Measurements from ENCODE around the gene SF3B2. TPM values are rescaled to one million over a fixed set of nuclear protein-coding genes. Genes with fewer than 3 reads are reported as not detected.

The SF3B2 gene
- total and polyA plus RNA-seq, 9 of the 15 experiments (the other 6 are each of a cell fraction or from before 2014, with no cell fraction given): 58.3 to 248 (median 157) TPM

- peak overlapping the region; percentile 53 to 80 for H3K9ac ChIP-seq (ENCODE audit: insufficient read depth in 1 of 2, low read depth in 2 of 2, low read length in 2 of 2)
- H3K4me3 ChIP-seq: peak overlapping the region; percentile 26; the same call in 1 of the 2 replicates
- H2AFZ ChIP-seq (ENCODE audit: low read depth, low read length): peak overlapping the region; percentile 97
- DNase-seq (ENCODE audit: extremely low read depth in 1 of 4, low spot score in 3 of 4): peak; percentile 87 to 90 (median 90)
- WGBS (ENCODE audit: insufficient coverage, low coverage, missing lambda C conversion rate): 7% methylated on average over 30 of the region's 46 CpGs
- ATAC-seq: peak; percentile 94
- in situ Hi-C loops (cut with MboI): no loop called here
- H3K27me3 ChIP-seq (ENCODE audit: control insufficient read depth in 2 of 2, insufficient read depth in 2 of 2, low read length in 2 of 2): no peaks in the 10 kb centered on the region
- peaks cover 5% of the 10 kb centered on the region for H3K9me1 ChIP-seq (ENCODE audit: control insufficient read depth, insufficient read depth, low read length)
- ChIA-PET POLR2A (interaction anchor here (0.6 to 1.6 kb wide), 14 partner anchors 10 to 521 kb away, joined by 3 to 13 read pairs (median 3); partner anchors contain the start of genes BANF1, CCDC85B, CST6 and FOSL1), CTCF (ENCODE audit: low intra/inter-chr PET ratio) (interaction anchor here (0.5 to 1.3 kb wide), 4 partner anchors 33 to 608 kb away, joined by 4 to 6 read pairs (median 4); no protein-coding TSS in a partner anchor)
- H3K4me2 ChIP-seq (ENCODE audit: insufficient read depth, low read length): peak overlapping the region; percentile 83
- no peaks in the 10 kb centered on the region for H4K20me1 ChIP-seq (replicated peaks; ENCODE audit: control insufficient read depth, insufficient read depth, low read length)
- no peak overlapping the region; the same call in 2 of the 3 replicates for H3K27ac ChIP-seq (ENCODE audit: extremely low read depth, low read depth, low read length)
- intact Hi-C loops (cut with micrococcal nuclease): loop anchor here (1.0 kb wide), 1 partner anchor 33 kb away; no protein-coding TSS in a partner anchor
- no TSS peak for BruUV-seq (replicated peaks)
- peak; percentile 82 for FAIRE-seq
- peaks cover 13 to 53% of the 10 kb centered on the region in 2 experiments for H3K4me1 ChIP-seq (replicated peaks in 1 of 2; ENCODE audit: control insufficient read depth in 2 of 2, insufficient read depth in 2 of 2, low read length in 2 of 2)
- no peaks in the 10 kb centered on the region for H3K79me2 ChIP-seq (ENCODE audit: control insufficient read depth, insufficient read depth, low read length)
- no peaks in the 10 kb centered on the region for H3K9me3 ChIP-seq (replicated peaks; ENCODE audit: control insufficient read depth, insufficient read depth, low read depth, low read length)
- H3K36me3 ChIP-seq (ENCODE audit: control insufficient read depth, insufficient read depth, low read length): no peaks in the 10 kb centered on the region
- TF ChIP-seq MAFF (IDR thresholded peaks at IDR 0.05; ENCODE audit: low read length) (no peak), HIVEP1 (CRISPR knock-in tag; IDR thresholded peaks at IDR 0.05) (no peak), SFPQ (IDR thresholded peaks at IDR 0.05; ENCODE audit: low read depth, low read length) (no peak), E2F4 (CRISPR knock-in tag; IDR thresholded peaks at IDR 0.05; ENCODE audit: low read depth) (no peak), FOXO4 (CRISPR knock-in tag; IDR thresholded peaks at IDR 0.05) (no peak), RBFOX2 (IDR thresholded peaks at IDR 0.05; ENCODE audit: low read depth, low read length) (peak; percentile 73), ZKSCAN8 (CRISPR knock-in tag; IDR thresholded peaks at IDR 0.05) (no peak), ELF4 (CRISPR knock-in tag; IDR thresholded peaks at IDR 0.05) (no peak), FOSL1 (tag; conservative IDR thresholded peaks at IDR 0.05) (no peak), SMARCC2 (IDR thresholded peaks at IDR 0.05; ENCODE audit: low read depth) (no peak)
- TF ChIP-seq, protein P1, sequence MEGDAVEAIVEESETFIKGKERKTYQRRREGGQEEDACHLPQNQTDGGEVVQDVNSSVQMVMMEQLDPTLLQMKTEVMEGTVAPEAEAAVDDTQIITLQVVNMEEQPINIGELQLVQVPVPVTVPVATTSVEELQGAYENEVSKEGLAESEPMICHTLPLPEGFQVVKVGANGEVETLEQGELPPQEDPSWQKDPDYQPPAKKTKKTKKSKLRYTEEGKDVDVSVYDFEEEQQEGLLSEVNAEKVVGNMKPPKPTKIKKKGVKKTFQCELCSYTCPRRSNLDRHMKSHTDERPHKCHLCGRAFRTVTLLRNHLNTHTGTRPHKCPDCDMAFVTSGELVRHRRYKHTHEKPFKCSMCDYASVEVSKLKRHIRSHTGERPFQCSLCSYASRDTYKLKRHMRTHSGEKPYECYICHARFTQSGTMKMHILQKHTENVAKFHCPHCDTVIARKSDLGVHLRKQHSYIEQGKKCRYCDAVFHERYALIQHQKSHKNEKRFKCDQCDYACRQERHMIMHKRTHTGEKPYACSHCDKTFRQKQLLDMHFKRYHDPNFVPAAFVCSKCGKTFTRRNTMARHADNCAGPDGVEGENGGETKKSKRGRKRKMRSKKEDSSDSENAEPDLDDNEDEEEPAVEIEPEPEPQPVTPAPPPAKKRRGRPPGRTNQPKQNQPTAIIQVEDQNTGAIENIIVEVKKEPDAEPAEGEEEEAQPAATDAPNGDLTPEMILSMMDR (IDR thresholded peaks at IDR 0.05 in 2 of 3, conservative IDR thresholded peaks at IDR 0.05 in 1 of 3; ENCODE audit: insufficient read depth in 2 of 3, low read depth in 1 of 3, low read length in 3 of 3): peak; percentile 93 to 96 (median 94)
Observed at GRCh38 chr11:66022401-66023185, 29.6 kb upstream of the SF3B2 start.

All from K562 (cell line).